Body of pancreas (tissue), 4 donors: ENCODE results near the gene ABHD5.

Experiments used
- CTCF ChIP-seq, 7 experiments: fragments of 450-650 bp in 4 of 7; fragments of 200-600 bp in 3 of 7; sonication (generic) in 3 of 7; IDR thresholded peaks; one replicate each; pipeline ENCODE4 v1.5.1; 2016 to 2019; ENCODE audit warnings: antibody characterized with exemption in 7 of 7
- POLR2A ChIP-seq, 3 donors: fragments of 450-650 bp; IDR thresholded peaks; one replicate each; pipeline ENCODE4 v1.6.1; 2016; ENCODE audit warnings: antibody characterized with exemption in 3 of 3, mild to moderate bottlenecking in 2 of 3

GRCh38 chr3:43757666-43758321 is 67.1 kb downstream of the ABHD5 start:
- TF ChIP-seq CTCF (IDR thresholded peaks at IDR 0.05), result no peak
- TF ChIP-seq POLR2A (IDR thresholded peaks at IDR 0.05), result no peak
